H1 (cell line): ENCODE measurements around the gene SMU1.

Source experiments
- CREB1 ChIP-seq: IDR thresholded peaks from 2 replicates; pipeline ENCODE4 v1.6.1; 2012; ENCODE audit warnings: inconsistent platforms
- CTCF ChIP-seq, 3 experiments: IDR thresholded peaks; 1 replicate in 2 of 3; 2 replicates in 1 of 3; pipeline versions ENCODE4 v1.5.1 to v1.6.1; 2011; ENCODE audit warnings: low read length in 3 of 3, mild to moderate bottlenecking in 3 of 3, inconsistent platforms in 2 of 3, low read depth in 1 of 3, moderate library complexity in 1 of 3; ENCODE audit not compliant: insufficient read depth in 1 of 3; ENCODE audit errors: control extremely low read depth in 1 of 3
- EP300 ChIP-seq, 2 experiments: IDR thresholded peaks; 1 replicate in 1 of 2; 2 replicates in 1 of 2; pipeline ENCODE4 v1.6.1; 2011 to 2012; ENCODE audit warnings: low read depth in 2 of 2, low read length in 2 of 2, mild to moderate bottlenecking in 2 of 2, borderline replicate concordance in 1 of 2, inconsistent platforms in 1 of 2, moderate library complexity in 1 of 2
- EZH2 ChIP-seq: fragments of 200-600 bp; sonication (generic); IDR thresholded peaks from 2 replicates; pipeline ENCODE4 v1.7.1; 2012; ENCODE audit warnings: low read depth, mild to moderate bottlenecking, moderate library complexity, low read length, inconsistent platforms; ENCODE audit not compliant: severe bottlenecking
- HDAC2 ChIP-seq, 2 experiments: fragments of 300-600 bp in 1 of 2; sonication (generic) in 1 of 2; IDR thresholded peaks; 2 replicates each; pipeline ENCODE4 v1.6.1; 2011 to 2012; ENCODE audit warnings: low read depth in 2 of 2, low read length in 2 of 2, mild to moderate bottlenecking in 2 of 2, moderate library complexity in 2 of 2, borderline replicate concordance in 1 of 2, inconsistent platforms in 1 of 2
- POU5F1 ChIP-seq: IDR thresholded peaks from 2 replicates; pipeline ENCODE4 v1.6.1; 2011; ENCODE audit warnings: low read depth, mild to moderate bottlenecking, low read length, moderate library complexity
- SP4 ChIP-seq: IDR thresholded peaks from 2 replicates; pipeline ENCODE4 v1.6.1; 2012; ENCODE audit warnings: low read length, inconsistent platforms
- SRF ChIP-seq: IDR thresholded peaks from 2 replicates; pipeline ENCODE4 v1.6.1; 2011; ENCODE audit warnings: mild to moderate bottlenecking, low read depth, low read length, moderate library complexity
- TAF1 ChIP-seq: IDR thresholded peaks from 2 replicates; pipeline ENCODE4 v1.6.1; 2011; ENCODE audit warnings: mild to moderate bottlenecking, low read depth, low read length
- TCF12 ChIP-seq: IDR thresholded peaks from 2 replicates; pipeline ENCODE4 v1.6.1; 2011; ENCODE audit warnings: low read depth, mild to moderate bottlenecking, low read length
- USF2 ChIP-seq: IDR thresholded peaks from 2 replicates; pipeline ENCODE4 v1.6.1; 2011; ENCODE audit warnings: low read length, improper control_type of control experiment
- YY1 ChIP-seq: IDR thresholded peaks from 2 replicates; pipeline ENCODE4 v1.6.1; 2011; ENCODE audit warnings: low read depth, mild to moderate bottlenecking, low read length
- ZNF274 ChIP-seq: IDR thresholded peaks from 2 replicates; pipeline ENCODE4 v1.7.0; 2012; ENCODE audit warnings: low read length, borderline replicate concordance; ENCODE audit errors: extremely low read depth

GRCh38 chr9:33068991-33069390 is 7.5 kb downstream of the SMU1 start:
- no peak for TF ChIP-seq CTCF (IDR thresholded peaks at IDR 0.05; ENCODE audit: control extremely low read depth in 1 of 3, insufficient read depth in 1 of 3, low read depth in 1 of 3, low read length in 3 of 3)
- TF ChIP-seq TCF12, result no peak
- no peak for TF ChIP-seq CREB1
- no peak for TF ChIP-seq YY1
- no peak for TF ChIP-seq POU5F1
- TF ChIP-seq EP300 (IDR thresholded peaks at IDR 0.05; ENCODE audit: borderline replicate concordance in 1 of 2, low read depth in 2 of 2, low read length in 2 of 2), result no peak
- no peak for TF ChIP-seq ZNF274
- TF ChIP-seq EZH2, result no peak
- no peak for TF ChIP-seq TAF1
- no peak for TF ChIP-seq SRF
- TF ChIP-seq SP4, result no peak
- TF ChIP-seq USF2, result no peak
- no peak for TF ChIP-seq HDAC2 (IDR thresholded peaks at IDR 0.05; ENCODE audit: borderline replicate concordance in 1 of 2, low read depth in 2 of 2, low read length in 2 of 2)
